HFF-Myc (cell line): ENCODE data around the gene MTMR10.

Experiments used
- DNase-seq: peaks from one replicate; pipeline ENCODE4 v3.0.0-alpha.2; 2011; ENCODE audit warnings: low read depth; ENCODE audit errors: extremely low read depth
- H3K4me3 ChIP-seq: replicated peaks from 2 replicates; pipeline ENCODE4 v1.5.1; 2011; ENCODE audit warnings: low read depth, mild to moderate bottlenecking, control low read depth, low read length
- CTCF ChIP-seq: IDR thresholded peaks from 2 replicates; pipeline ENCODE4 v1.5.1; 2012; ENCODE audit warnings: mild to moderate bottlenecking, low read depth, low read length, control low read depth; ENCODE audit errors: missing control alignments

The MTMR10 gene

DNA sequence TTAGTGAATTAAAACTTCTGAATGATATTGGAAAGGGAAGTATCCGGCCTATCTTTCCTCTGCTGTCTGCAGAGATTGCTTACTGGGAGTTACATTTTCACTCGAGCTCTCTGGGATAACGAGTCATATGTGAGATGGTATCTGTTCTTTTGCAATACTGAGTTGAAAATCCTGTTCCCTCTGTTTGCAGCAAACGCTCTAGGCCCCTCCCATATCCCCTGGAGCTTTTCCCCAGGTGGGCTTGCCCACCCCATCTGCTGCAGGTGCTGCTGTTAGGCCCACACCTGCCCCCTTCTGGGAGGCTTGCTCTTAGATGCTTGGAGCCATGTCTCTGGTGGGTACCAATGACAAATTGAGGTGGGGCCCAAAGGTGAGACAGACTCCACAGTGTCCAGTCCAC is 42.7 kb upstream of the MTMR10 start:
- no peak for DNase-seq
- TF ChIP-seq CTCF, result no peak
- H3K4me3 ChIP-seq, result no peak overlapping the region

- no peak for TF ChIP-seq CTCF
- no peak for DNase-seq
- H3K4me3 ChIP-seq, result no peak overlapping the region
Measured at GRCh38 chr15:31032961-31033371, 41.5 kb upstream of the MTMR10 start.

- peak; percentile 62 for DNase-seq
- no peak overlapping the region for H3K4me3 ChIP-seq
- no peak for TF ChIP-seq CTCF
Measured at GRCh38 chr15:31031471-31032067, 40.1 kb upstream of the MTMR10 start.

DNA sequence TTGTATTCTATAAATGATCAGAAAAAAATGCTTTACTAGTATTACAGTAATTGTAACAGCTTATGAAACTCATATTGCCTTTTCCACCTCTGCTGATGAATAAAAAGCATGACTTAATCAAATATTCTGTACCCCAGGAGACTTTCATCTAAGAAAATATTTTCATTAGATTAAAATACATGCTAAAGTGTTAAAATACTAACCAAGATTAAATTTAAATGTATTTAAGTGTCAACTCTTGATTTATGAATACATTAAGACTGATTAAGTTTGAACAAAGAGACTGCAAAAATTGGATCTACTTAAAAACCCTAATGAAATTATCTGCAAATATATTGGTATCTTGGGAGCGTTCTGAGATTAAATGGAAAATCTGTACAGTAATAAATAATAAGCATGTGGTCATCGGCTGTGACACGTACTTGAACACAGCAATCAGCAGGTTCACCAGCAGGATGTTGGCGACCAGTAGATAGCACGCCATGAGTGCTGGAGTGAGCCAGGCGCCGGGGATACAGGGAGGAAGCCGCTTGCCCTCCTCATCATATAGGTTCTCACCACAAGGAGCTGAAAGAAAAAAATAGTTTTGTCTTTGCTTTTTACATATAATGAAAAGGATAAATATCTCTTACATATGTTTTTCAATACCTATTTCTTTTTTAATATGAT is 36.6 kb upstream of the MTMR10 start:
- TF ChIP-seq CTCF, result no peak
- H3K4me3 ChIP-seq, result no peak overlapping the region
- DNase-seq, result no peak

- H3K4me3 ChIP-seq, result no peak overlapping the region
- TF ChIP-seq CTCF, result no peak
- no peak for DNase-seq
Measured at GRCh38 chr15:31025996-31026395, 34.6 kb upstream of the MTMR10 start.

GRCh38 chr15:31024979-31025378 is 33.6 kb upstream of the MTMR10 start:
- no peak for DNase-seq
- no peak for TF ChIP-seq CTCF
- no peak overlapping the region for H3K4me3 ChIP-seq
